H1 (cell line): Measurements from ENCODE around the gene SLX4. TPM values are rescaled to one million over a fixed set of nuclear protein-coding genes. Genes with fewer than 3 reads are reported as not detected.

ENCODE experiments used
- EGR1 ChIP-seq: IDR thresholded peaks from 2 replicates; pipeline ENCODE4 v1.6.1; 2011; ENCODE audit warnings: low read depth, low read length, borderline replicate concordance
- EP300 ChIP-seq, 2 experiments: IDR thresholded peaks; 1 replicate in 1 of 2; 2 replicates in 1 of 2; pipeline ENCODE4 v1.6.1; 2011 to 2012; ENCODE audit warnings: low read depth in 2 of 2, low read length in 2 of 2, mild to moderate bottlenecking in 2 of 2, borderline replicate concordance in 1 of 2, inconsistent platforms in 1 of 2, moderate library complexity in 1 of 2
- GTF2F1 ChIP-seq: IDR thresholded peaks from 2 replicates; pipeline ENCODE4 v1.6.1; 2012; ENCODE audit warnings: low read depth, low read length, improper control_type of control experiment, borderline replicate concordance
- KDM4A ChIP-seq: IDR thresholded peaks from one replicate; pipeline ENCODE4 v1.7.1; 2012; ENCODE audit warnings: low read depth, mild to moderate bottlenecking, moderate library complexity, low read length, inconsistent platforms; ENCODE audit not compliant: severe bottlenecking
- NRF1 ChIP-seq: IDR thresholded peaks from 2 replicates; pipeline ENCODE4 v1.6.1; 2011; ENCODE audit warnings: mild to moderate bottlenecking, low read depth, low read length, improper control_type of control experiment
- PHF8 ChIP-seq: fragments of 200-600 bp; sonication (generic); conservative IDR thresholded peaks from 2 replicates; pipeline ENCODE4 v1.7.1; 2012; ENCODE audit warnings: low read depth, mild to moderate bottlenecking, inconsistent platforms, low read length, moderate library complexity
- POLR2AphosphoS5 ChIP-seq: IDR thresholded peaks from 2 replicates; pipeline ENCODE4 v1.6.1; 2011; ENCODE audit warnings: low read depth, low read length
- TBP ChIP-seq: IDR thresholded peaks from 2 replicates; pipeline ENCODE4 v1.6.1; 2011; ENCODE audit warnings: low read depth, low read length, improper control_type of control experiment
- polyA plus RNA-seq, 7 experiments: library from polyadenylated mRNA; depleted of rRNA in 3 of 7; stranded (reverse) in 5 of 7; unstranded in 2 of 7; fragments of >200 nt in 5 of 7; fragments of 200-250 nt in 2 of 7; gene quantifications; 1 replicate in 5 of 7; 2 replicates in 1 of 7; 4 replicates in 1 of 7; pipeline versions ENCODE4 v1.2.1 to v1.2.3, GENCODE V29; 2011 to 2013; ENCODE audit warnings: missing spikeins in 2 of 7, mixed read lengths in 2 of 7
- total RNA-seq: library from RNA; stranded (reverse); fragmentation: NEBNext Ultra II Directional; extraction: Animal tissue kit (Norgen Biotek cat#: 25700); gene quantifications from 2 replicates; pipeline ENCODE4 v1.2.1, GENCODE V29; 2021
- TF ChIP-seq, protein P1 (sequence below): fragments of 300-600 bp; sonication (generic); IDR thresholded peaks from 2 replicates; pipeline ENCODE4 v1.7.1; 2012; ENCODE audit warnings: low read length, moderate library complexity, mild to moderate bottlenecking, inconsistent platforms; ENCODE audit not compliant: insufficient replicate concordance
- TF ChIP-seq, protein P2 (sequence below): IDR thresholded peaks from 2 replicates; pipeline ENCODE4 v1.6.1; 2012; ENCODE audit warnings: inconsistent platforms

SLX4 gene
- total and polyA plus RNA-seq, 2 of the 8 experiments (the other 6 are each of a cell fraction or from before 2014, with no cell fraction given), result 4.4 to 11.4 TPM

DNA sequence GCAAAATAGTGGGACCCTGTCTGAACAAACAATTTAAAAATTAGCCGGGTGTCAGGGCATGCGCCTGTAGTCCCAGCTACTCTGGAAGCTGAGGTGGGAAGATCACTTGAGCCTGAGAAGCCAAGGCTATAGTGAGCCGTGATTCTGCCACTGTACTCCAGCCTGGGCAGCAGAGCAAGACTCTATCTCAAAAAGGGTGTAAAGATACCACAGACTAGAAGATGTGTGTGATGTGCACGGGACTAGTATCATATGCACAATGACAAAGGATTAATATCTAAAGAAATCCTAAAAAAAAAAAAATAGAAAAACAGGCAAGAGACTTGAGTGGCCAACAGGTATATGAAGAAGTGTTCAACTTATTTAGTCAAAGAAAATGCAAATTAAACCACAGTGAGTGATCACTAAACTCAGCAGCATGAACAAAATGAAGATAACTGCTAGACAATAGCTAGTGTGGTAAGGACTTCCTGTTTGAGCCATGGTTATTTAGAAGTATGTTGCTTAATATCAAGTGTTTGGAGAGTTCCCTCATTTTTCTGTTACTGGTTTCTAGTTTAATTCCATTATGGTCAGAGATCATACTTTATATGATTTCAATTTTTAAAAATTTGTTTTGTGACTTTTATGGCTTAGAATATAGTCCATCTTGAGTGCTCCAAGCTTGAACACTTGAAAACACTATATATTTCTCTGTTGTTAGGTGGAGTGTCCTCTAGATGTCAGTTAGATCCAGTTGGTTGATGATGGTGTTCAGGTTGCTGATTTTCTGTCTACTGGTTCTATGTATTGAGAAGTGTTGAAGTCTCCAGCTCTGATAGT lies 14.7 kb upstream of the SLX4 start (continued):
- TF ChIP-seq, protein P1, sequence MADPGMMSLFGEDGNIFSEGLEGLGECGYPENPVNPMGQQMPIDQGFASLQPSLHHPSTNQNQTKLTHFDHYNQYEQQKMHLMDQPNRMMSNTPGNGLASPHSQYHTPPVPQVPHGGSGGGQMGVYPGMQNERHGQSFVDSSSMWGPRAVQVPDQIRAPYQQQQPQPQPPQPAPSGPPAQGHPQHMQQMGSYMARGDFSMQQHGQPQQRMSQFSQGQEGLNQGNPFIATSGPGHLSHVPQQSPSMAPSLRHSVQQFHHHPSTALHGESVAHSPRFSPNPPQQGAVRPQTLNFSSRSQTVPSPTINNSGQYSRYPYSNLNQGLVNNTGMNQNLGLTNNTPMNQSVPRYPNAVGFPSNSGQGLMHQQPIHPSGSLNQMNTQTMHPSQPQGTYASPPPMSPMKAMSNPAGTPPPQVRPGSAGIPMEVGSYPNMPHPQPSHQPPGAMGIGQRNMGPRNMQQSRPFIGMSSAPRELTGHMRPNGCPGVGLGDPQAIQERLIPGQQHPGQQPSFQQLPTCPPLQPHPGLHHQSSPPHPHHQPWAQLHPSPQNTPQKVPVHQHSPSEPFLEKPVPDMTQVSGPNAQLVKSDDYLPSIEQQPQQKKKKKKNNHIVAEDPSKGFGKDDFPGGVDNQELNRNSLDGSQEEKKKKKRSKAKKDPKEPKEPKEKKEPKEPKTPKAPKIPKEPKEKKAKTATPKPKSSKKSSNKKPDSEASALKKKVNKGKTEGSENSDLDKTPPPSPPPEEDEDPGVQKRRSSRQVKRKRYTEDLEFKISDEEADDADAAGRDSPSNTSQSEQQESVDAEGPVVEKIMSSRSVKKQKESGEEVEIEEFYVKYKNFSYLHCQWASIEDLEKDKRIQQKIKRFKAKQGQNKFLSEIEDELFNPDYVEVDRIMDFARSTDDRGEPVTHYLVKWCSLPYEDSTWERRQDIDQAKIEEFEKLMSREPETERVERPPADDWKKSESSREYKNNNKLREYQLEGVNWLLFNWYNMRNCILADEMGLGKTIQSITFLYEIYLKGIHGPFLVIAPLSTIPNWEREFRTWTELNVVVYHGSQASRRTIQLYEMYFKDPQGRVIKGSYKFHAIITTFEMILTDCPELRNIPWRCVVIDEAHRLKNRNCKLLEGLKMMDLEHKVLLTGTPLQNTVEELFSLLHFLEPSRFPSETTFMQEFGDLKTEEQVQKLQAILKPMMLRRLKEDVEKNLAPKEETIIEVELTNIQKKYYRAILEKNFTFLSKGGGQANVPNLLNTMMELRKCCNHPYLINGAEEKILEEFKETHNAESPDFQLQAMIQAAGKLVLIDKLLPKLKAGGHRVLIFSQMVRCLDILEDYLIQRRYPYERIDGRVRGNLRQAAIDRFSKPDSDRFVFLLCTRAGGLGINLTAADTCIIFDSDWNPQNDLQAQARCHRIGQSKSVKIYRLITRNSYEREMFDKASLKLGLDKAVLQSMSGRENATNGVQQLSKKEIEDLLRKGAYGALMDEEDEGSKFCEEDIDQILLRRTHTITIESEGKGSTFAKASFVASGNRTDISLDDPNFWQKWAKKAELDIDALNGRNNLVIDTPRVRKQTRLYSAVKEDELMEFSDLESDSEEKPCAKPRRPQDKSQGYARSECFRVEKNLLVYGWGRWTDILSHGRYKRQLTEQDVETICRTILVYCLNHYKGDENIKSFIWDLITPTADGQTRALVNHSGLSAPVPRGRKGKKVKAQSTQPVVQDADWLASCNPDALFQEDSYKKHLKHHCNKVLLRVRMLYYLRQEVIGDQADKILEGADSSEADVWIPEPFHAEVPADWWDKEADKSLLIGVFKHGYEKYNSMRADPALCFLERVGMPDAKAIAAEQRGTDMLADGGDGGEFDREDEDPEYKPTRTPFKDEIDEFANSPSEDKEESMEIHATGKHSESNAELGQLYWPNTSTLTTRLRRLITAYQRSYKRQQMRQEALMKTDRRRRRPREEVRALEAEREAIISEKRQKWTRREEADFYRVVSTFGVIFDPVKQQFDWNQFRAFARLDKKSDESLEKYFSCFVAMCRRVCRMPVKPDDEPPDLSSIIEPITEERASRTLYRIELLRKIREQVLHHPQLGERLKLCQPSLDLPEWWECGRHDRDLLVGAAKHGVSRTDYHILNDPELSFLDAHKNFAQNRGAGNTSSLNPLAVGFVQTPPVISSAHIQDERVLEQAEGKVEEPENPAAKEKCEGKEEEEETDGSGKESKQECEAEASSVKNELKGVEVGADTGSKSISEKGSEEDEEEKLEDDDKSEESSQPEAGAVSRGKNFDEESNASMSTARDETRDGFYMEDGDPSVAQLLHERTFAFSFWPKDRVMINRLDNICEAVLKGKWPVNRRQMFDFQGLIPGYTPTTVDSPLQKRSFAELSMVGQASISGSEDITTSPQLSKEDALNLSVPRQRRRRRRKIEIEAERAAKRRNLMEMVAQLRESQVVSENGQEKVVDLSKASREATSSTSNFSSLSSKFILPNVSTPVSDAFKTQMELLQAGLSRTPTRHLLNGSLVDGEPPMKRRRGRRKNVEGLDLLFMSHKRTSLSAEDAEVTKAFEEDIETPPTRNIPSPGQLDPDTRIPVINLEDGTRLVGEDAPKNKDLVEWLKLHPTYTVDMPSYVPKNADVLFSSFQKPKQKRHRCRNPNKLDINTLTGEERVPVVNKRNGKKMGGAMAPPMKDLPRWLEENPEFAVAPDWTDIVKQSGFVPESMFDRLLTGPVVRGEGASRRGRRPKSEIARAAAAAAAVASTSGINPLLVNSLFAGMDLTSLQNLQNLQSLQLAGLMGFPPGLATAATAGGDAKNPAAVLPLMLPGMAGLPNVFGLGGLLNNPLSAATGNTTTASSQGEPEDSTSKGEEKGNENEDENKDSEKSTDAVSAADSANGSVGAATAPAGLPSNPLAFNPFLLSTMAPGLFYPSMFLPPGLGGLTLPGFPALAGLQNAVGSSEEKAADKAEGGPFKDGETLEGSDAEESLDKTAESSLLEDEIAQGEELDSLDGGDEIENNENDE, result no peak
- TF ChIP-seq POLR2AphosphoS5 (no peak), EGR1 (no peak), KDM4A (no peak), TBP (no peak), EP300 (IDR thresholded peaks at IDR 0.05; ENCODE audit: borderline replicate concordance in 1 of 2, low read depth in 2 of 2, low read length in 2 of 2) (no peak), PHF8 (no peak), GTF2F1 (no peak), NRF1 (no peak)
- TF ChIP-seq, protein P2, sequence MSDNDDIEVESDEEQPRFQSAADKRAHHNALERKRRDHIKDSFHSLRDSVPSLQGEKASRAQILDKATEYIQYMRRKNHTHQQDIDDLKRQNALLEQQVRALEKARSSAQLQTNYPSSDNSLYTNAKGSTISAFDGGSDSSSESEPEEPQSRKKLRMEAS, result no peak
- TF ChIP-seq, all 59 proteins: peak for 0
